Transverse colon (tissue), 4 donors: Measurements from ENCODE around the gene HOXB6.

Source experiments
- CTCF ChIP-seq, 5 experiments: fragments of 200-600 bp in 3 of 5; fragments of 450-650 bp in 2 of 5; sonication (generic) in 3 of 5; IDR thresholded peaks; 1 replicate in 2 of 5; 2 replicates in 3 of 5; pipeline ENCODE4 v1.5.1; 2016 to 2017; ENCODE audit warnings: antibody characterized with exemption in 5 of 5, inconsistent platforms in 3 of 5, mild to moderate bottlenecking in 2 of 5, moderate library complexity in 1 of 5
- POLR2A ChIP-seq: fragments of 450-650 bp; IDR thresholded peaks from one replicate; pipeline ENCODE4 v1.6.1; 2016; ENCODE audit warnings: antibody characterized with exemption, mild to moderate bottlenecking, moderate library complexity
- POLR2AphosphoS5 ChIP-seq, 3 donors: sonication (generic); formaldehyde crosslinking; IDR thresholded peaks; one replicate each; pipeline ENCODE4 v1.6.1; 2016; ENCODE audit warnings: antibody characterized with exemption in 3 of 3

GRCh38 chr17:48570325-48571023 is 34.3 kb downstream of the HOXB6 start:
- TF ChIP-seq POLR2A (no peak), CTCF (IDR thresholded peaks at IDR 0.05) (no peak), POLR2AphosphoS5 (IDR thresholded peaks at IDR 0.05) (no peak)
